Prostate gland (tissue), 2 donors: Measurements from ENCODE around the gene COMT. TPM values are rescaled to one million over a fixed set of nuclear protein-coding genes. Genes with fewer than 3 reads are reported as not detected.
A peak's percentile ranks its signal among the peaks of the same experiment; 100 is the strongest.
"Not testable (repeated sequence)": the region's sequence is repeated elsewhere in the genome, so short reads cannot be mapped to it uniquely, and the experiment has no call there.

Source experiments
- DNase-seq: peaks from one replicate; pipeline ENCODE4 v3.0.0-alpha.2; 2019; ENCODE audit warnings: low spot score
- H3K27ac ChIP-seq, 2 donors: fragments of 200-600 bp; sonication (generic); 2 replicates each; pipeline ENCODE4 v1.5.1; 2017 to 2019
- H3K27me3 ChIP-seq: fragments of 200-600 bp; sonication (generic); replicated peaks from 2 replicates; pipeline ENCODE4 v1.5.1; 2019; ENCODE audit not compliant: insufficient read depth
- H3K36me3 ChIP-seq, 2 donors: fragments of 200-600 bp; sonication (generic); 1 replicate in 1 of 2; 2 replicates in 1 of 2; pipeline versions ENCODE4 v1.5.1 to v1.8.1; 2017 to 2019
- H3K4me1 ChIP-seq: fragments of 200-600 bp; sonication (generic); replicated peaks from 2 replicates; pipeline ENCODE4 v1.5.1; 2019
- H3K4me3 ChIP-seq, 2 donors: fragments of 200-600 bp; sonication (generic); 2 replicates each; pipeline ENCODE4 v1.5.1; 2017 to 2019
- H3K9me3 ChIP-seq: fragments of 200-600 bp; sonication (generic); 2 replicates; pipeline ENCODE4 v1.5.1; 2017
- CTCF ChIP-seq, 4 experiments: fragments of 200-600 bp in 2 of 4; fragments of 450-650 bp in 2 of 4; sonication (generic) in 2 of 4; IDR thresholded peaks; 1 replicate in 3 of 4; 2 replicates in 1 of 4; pipeline ENCODE4 v1.5.1; 2016 to 2019; ENCODE audit warnings: antibody characterized with exemption in 4 of 4, mild to moderate bottlenecking in 2 of 4, moderate library complexity in 2 of 4
- POLR2A ChIP-seq: fragments of 450-650 bp; IDR thresholded peaks from one replicate; pipeline ENCODE4 v1.6.1; 2016; ENCODE audit warnings: antibody characterized with exemption, mild to moderate bottlenecking
- POLR2AphosphoS5 ChIP-seq: sonication (generic); formaldehyde crosslinking; IDR thresholded peaks from one replicate; pipeline ENCODE4 v1.6.1; 2017; ENCODE audit warnings: antibody characterized with exemption
- WGBS: methylation state at CpG from one replicate; pipeline ENCODE4 v1.1.5; 2018; 5-methylcytosine and 5-hydroxymethylcytosine counted together
- intact Hi-C: fragments of 100-400 bp; cut with DNase I; formaldehyde crosslinking; loops from one replicate; pipeline ENCODE4 v1.14.2; 2022
- total RNA-seq, 2 donors: library from RNA; depleted of rRNA; stranded (reverse); fragments of >200 nt; gene quantifications; one replicate each; pipeline ENCODE4 v1.1.0, GENCODE V29; 2016

Gene COMT
- total RNA-seq, 2 donors from 2014 or later: 456 to 513 TPM

GRCh38 chr22:19905347-19906276, 36.0 kb upstream of the COMT start:
- no peaks in the 10 kb centered on the region for H3K36me3 ChIP-seq
- H3K9me3 ChIP-seq: no peaks in the 10 kb centered on the region
- H3K4me3 ChIP-seq: no peak overlapping the region
- TF ChIP-seq CTCF (IDR thresholded peaks at IDR 0.05): no peak
- intact Hi-C loops: no loop called here
- peaks cover 12% of the 10 kb centered on the region for H3K4me1 ChIP-seq
- H3K27ac ChIP-seq: no peak overlapping the region
- WGBS: 63% methylated on average over 22 of the region's 22 CpGs
- H3K27me3 ChIP-seq: no peaks in the 10 kb centered on the region
- DNase-seq: no peak

- peaks cover 18% of the 10 kb centered on the region for H3K4me1 ChIP-seq
- H3K4me3 ChIP-seq, DNase-seq, H3K36me3 ChIP-seq, H3K27me3 ChIP-seq, H3K27ac ChIP-seq, intact Hi-C loops, H3K9me3 ChIP-seq: not testable (repeated sequence)
- WGBS: 91% methylated on average over 25 of the region's 25 CpGs
Observed at GRCh38 chr22:19906864-19907263, 34.7 kb upstream of the COMT start.

GRCh38 chr22:19907902-19908301, 33.7 kb upstream of the COMT start:
- intact Hi-C loops, DNase-seq, H3K4me3 ChIP-seq, H3K36me3 ChIP-seq, H3K9me3 ChIP-seq, H3K27me3 ChIP-seq, H3K27ac ChIP-seq: not testable (repeated sequence)
- 93% methylated on average over 16 of the region's 16 CpGs for WGBS
- H3K4me1 ChIP-seq: peaks cover 20% of the 10 kb centered on the region

GRCh38 chr22:19909350-19910179, 32.0 kb upstream of the COMT start:
- peaks cover 20% of the 10 kb centered on the region for H3K4me1 ChIP-seq
- DNase-seq: peak; percentile 86
- H3K4me3 ChIP-seq: no peak overlapping the region
- TF ChIP-seq POLR2A (no peak), POLR2AphosphoS5 (peak; percentile 50), CTCF (IDR thresholded peaks at IDR 0.05) (peak; percentile 83 to 96 (median 92))
- peaks cover 0 to 3% of the 10 kb centered on the region in 2 donors for H3K36me3 ChIP-seq
- no peaks in the 10 kb centered on the region for H3K9me3 ChIP-seq
- peak overlapping the region in 1 of 2 donors; percentile 23 for H3K27ac ChIP-seq
- intact Hi-C loops: loop anchor here (1.0 kb wide), 1 partner anchor 178 kb away; no protein-coding TSS in a partner anchor
- whole genome bisulfite sequencing: 32% methylated on average over 6 of the region's 6 CpGs
- no peaks in the 10 kb centered on the region for H3K27me3 ChIP-seq

GRCh38 chr22:19910180-19910744, 31.3 kb upstream of the COMT start:
- TF ChIP-seq POLR2A: no peak
- TF ChIP-seq POLR2AphosphoS5: no peak
- TF ChIP-seq CTCF (IDR thresholded peaks at IDR 0.05): no peak
- peaks cover 15% of the 10 kb centered on the region for H3K4me1 ChIP-seq
- H3K27me3 ChIP-seq: no peaks in the 10 kb centered on the region
- DNase-seq: no peak
- H3K9me3 ChIP-seq: no peaks in the 10 kb centered on the region
- H3K4me3 ChIP-seq: no peak overlapping the region
- H3K27ac ChIP-seq: peak overlapping the region in 1 of 2 donors; percentile 23
- H3K36me3 ChIP-seq: peaks cover 0 to 7% of the 10 kb centered on the region in 2 donors
- intact Hi-C loops: loop anchor here (1.0 kb wide), 1 partner anchor 179 kb away; no protein-coding TSS in a partner anchor
- WGBS: 33% methylated on average over 3 of the region's 4 CpGs
